Muscle layer of duodenum (tissue), 2 donors: ENCODE data around the gene ISCA1.
A peak's percentile ranks its signal among the peaks of the same experiment; 100 is the strongest.
"Not testable (repeated sequence)": the region's sequence is repeated elsewhere in the genome, so short reads cannot be mapped to it uniquely, and the experiment has no call there.

ENCODE experiments used
- H3K27ac ChIP-seq: one replicate; pipeline ENCODE4 v1.7.0; 2013; ENCODE audit warnings: mild to moderate bottlenecking, low read length
- H3K27me3 ChIP-seq: one replicate; pipeline ENCODE4 v1.7.0; 2013; ENCODE audit warnings: low read depth, mild to moderate bottlenecking, control low read depth, low read length
- H3K36me3 ChIP-seq, 2 donors: one replicate each; pipeline ENCODE4 v1.7.0; 2013; ENCODE audit warnings: low read length in 2 of 2, control low read depth in 1 of 2, mild to moderate bottlenecking in 1 of 2; ENCODE audit not compliant: insufficient read depth in 2 of 2, control insufficient read depth in 1 of 2
- H3K4me1 ChIP-seq, 2 donors: one replicate each; pipeline ENCODE4 v1.7.0; 2013; ENCODE audit warnings: low read length in 2 of 2, mild to moderate bottlenecking in 2 of 2, control low read depth in 1 of 2, moderate library complexity in 1 of 2; ENCODE audit not compliant: insufficient read depth in 2 of 2, control insufficient read depth in 1 of 2
- H3K4me3 ChIP-seq, 2 donors: one replicate each; pipeline ENCODE4 v1.7.0; 2013; ENCODE audit warnings: low read length in 2 of 2, low read depth in 1 of 2, mild to moderate bottlenecking in 1 of 2
- H3K9me3 ChIP-seq, 2 donors: one replicate each; pipeline ENCODE4 v1.7.0; 2013; ENCODE audit warnings: low read length in 2 of 2, control low read depth in 1 of 2, mild to moderate bottlenecking in 1 of 2; ENCODE audit not compliant: control insufficient read depth in 1 of 2
- donor health status: healthy.

ISCA1 gene

GRCh38 chr9:86312959-86313358 lies 30.6 kb upstream of the ISCA1 start:
- peaks cover 44 to 66% of the 10 kb centered on the region in 2 donors for H3K36me3 ChIP-seq

GRCh38 chr9:86308687-86309086 lies 26.3 kb upstream of the ISCA1 start:
- peaks cover 58 to 63% of the 10 kb centered on the region in 2 donors for H3K36me3 ChIP-seq
- H3K9me3 ChIP-seq: no peaks in the 10 kb centered on the region
- no peak overlapping the region for H3K27ac ChIP-seq
- H3K27me3 ChIP-seq: no peaks in the 10 kb centered on the region
- H3K4me3 ChIP-seq: no peak overlapping the region
- H3K4me1 ChIP-seq: no peaks in the 10 kb centered on the region

More at GRCh38 chr9:86312959-86313358, 30.6 kb upstream of the ISCA1 start:
- not testable (repeated sequence) for H3K27me3 ChIP-seq, H3K27ac ChIP-seq, H3K9me3 ChIP-seq, H3K4me1 ChIP-seq, H3K4me3 ChIP-seq

- H3K4me1 ChIP-seq: no peaks in the 10 kb centered on the region
- no peak overlapping the region for H3K4me3 ChIP-seq
- H3K27ac ChIP-seq: no peak overlapping the region
- H3K9me3 ChIP-seq: no peaks in the 10 kb centered on the region
- H3K36me3 ChIP-seq: peaks cover 66 to 80% of the 10 kb centered on the region in 2 donors
- H3K27me3 ChIP-seq: no peaks in the 10 kb centered on the region
Observed at GRCh38 chr9:86304236-86304730, 21.9 kb upstream of the ISCA1 start.

- peaks cover 69 to 81% of the 10 kb centered on the region in 2 donors for H3K36me3 ChIP-seq
- no peak overlapping the region for H3K4me3 ChIP-seq
- no peak overlapping the region for H3K27ac ChIP-seq
- H3K9me3 ChIP-seq: no peaks in the 10 kb centered on the region
- no peaks in the 10 kb centered on the region for H3K4me1 ChIP-seq
- H3K27me3 ChIP-seq: no peaks in the 10 kb centered on the region
Observed at GRCh38 chr9:86303316-86303975, 21.1 kb upstream of the ISCA1 start.

- Histone ChIP-seq H3K27ac (no peak overlapping the region), H3K4me1 (no peaks in the 10 kb centered on the region), H3K36me3 (peaks cover 77 to 80% of the 10 kb centered on the region in 2 donors), H3K9me3 (no peaks in the 10 kb centered on the region), H3K4me3 (no peak overlapping the region), H3K27me3 (no peaks in the 10 kb centered on the region)
Observed at GRCh38 chr9:86301686-86302085, 19.3 kb upstream of the ISCA1 start.

- Histone ChIP-seq H3K4me3 (no peak overlapping the region), H3K36me3 (peaks cover 72 to 75% of the 10 kb centered on the region in 2 donors)
Observed at GRCh38 chr9:86300701-86301100, 18.4 kb upstream of the ISCA1 start.

GRCh38 chr9:86298873-86299272 lies 16.5 kb upstream of the ISCA1 start:
- H3K36me3 ChIP-seq: peaks cover 60 to 65% of the 10 kb centered on the region in 2 donors
- H3K27me3 ChIP-seq: no peaks in the 10 kb centered on the region
- H3K27ac ChIP-seq: no peak overlapping the region
- no peaks in the 10 kb centered on the region for H3K4me1 ChIP-seq
- H3K9me3 ChIP-seq: no peaks in the 10 kb centered on the region
- H3K4me3 ChIP-seq: peak overlapping the region in 1 of 2 donors; percentile 11

More at GRCh38 chr9:86300701-86301100, 18.4 kb upstream of the ISCA1 start:
- no peaks in the 10 kb centered on the region for H3K4me1 ChIP-seq
- no peaks in the 10 kb centered on the region for H3K9me3 ChIP-seq
- no peak overlapping the region for H3K27ac ChIP-seq
- H3K27me3 ChIP-seq: no peaks in the 10 kb centered on the region

GRCh38 chr9:86290341-86290740 lies 8.0 kb upstream of the ISCA1 start:
- H3K4me1 ChIP-seq, H3K9me3 ChIP-seq, H3K27me3 ChIP-seq, H3K4me3 ChIP-seq, H3K27ac ChIP-seq: not testable (repeated sequence)
- H3K36me3 ChIP-seq: peaks cover 0 to 11% of the 10 kb centered on the region in 2 donors

GRCh38 chr9:86288499-86289198 lies 6.3 kb upstream of the ISCA1 start:
- Histone ChIP-seq H3K27ac (no peak overlapping the region), H3K9me3 (no peaks in the 10 kb centered on the region), H3K4me3 (no peak overlapping the region), H3K36me3 (peaks cover 0 to 8% of the 10 kb centered on the region in 2 donors), H3K4me1 (no peaks in the 10 kb centered on the region), H3K27me3 (no peaks in the 10 kb centered on the region)

- Histone ChIP-seq H3K36me3 (peaks cover 2 to 8% of the 10 kb centered on the region in 2 donors), H3K4me1 (peaks cover 0 to 6% of the 10 kb centered on the region in 2 donors), H3K27ac (no peak overlapping the region), H3K27me3 (no peaks in the 10 kb centered on the region), H3K4me3 (no peak overlapping the region), H3K9me3 (no peaks in the 10 kb centered on the region)
Observed at GRCh38 chr9:86287013-86287412, 4.7 kb upstream of the ISCA1 start.

- Histone ChIP-seq H3K4me1 (peaks cover 2 to 6% of the 10 kb centered on the region in 2 donors), H3K36me3 (peaks cover 7 to 8% of the 10 kb centered on the region in 2 donors), H3K27ac (no peak overlapping the region), H3K27me3 (no peaks in the 10 kb centered on the region), H3K4me3 (no peak overlapping the region), H3K9me3 (no peaks in the 10 kb centered on the region)
Observed at GRCh38 chr9:86286278-86286677, 3.9 kb upstream of the ISCA1 start.
